GM21447 (cell line): ENCODE measurements around the gene SUSD3.
"Not testable (repeated sequence)": the region's sequence is repeated elsewhere in the genome, so short reads cannot be mapped to it uniquely, and the experiment has no call there.

Source experiments
- ATAC-seq: cut with Tn5 transposase; IDR thresholded peaks from one replicate; pipeline ENCODE4 v1.9.1; 2021; ENCODE audit not compliant: unreplicated experiment

The SUSD3 gene

GRCh38 chr9:93108291-93109041, 50.0 kb downstream of the SUSD3 start:
- peak; percentile 59 for ATAC-seq

- ATAC-seq = no peak
Measured at GRCh38 chr9:93110311-93110855, 51.9 kb downstream of the SUSD3 start.

- no peak for ATAC-seq
Measured at GRCh38 chr9:93111001-93111370, 52.5 kb downstream of the SUSD3 start.

GRCh38 chr9:93111371-93112115, 53.0 kb downstream of the SUSD3 start:
- ATAC-seq = no peak

- ATAC-seq = no peak
Measured at GRCh38 chr9:93112116-93112863, 53.8 kb downstream of the SUSD3 start.

- no peak for ATAC-seq
Measured at GRCh38 chr9:93112864-93113389, 54.4 kb downstream of the SUSD3 start.

- ATAC-seq = no peak
Measured at GRCh38 chr9:93114169-93114983, 55.9 kb downstream of the SUSD3 start.

- ATAC-seq = no peak
Measured at GRCh38 chr9:93114984-93115335, 56.5 kb downstream of the SUSD3 start.

GRCh38 chr9:93115486-93116071, 57.1 kb downstream of the SUSD3 start:
- no peak for ATAC-seq

GRCh38 chr9:93116072-93116961, 57.8 kb downstream of the SUSD3 start:
- ATAC-seq = no peak

- not testable (repeated sequence) for ATAC-seq
Measured at GRCh38 chr9:93117521-93117920, 59.0 kb downstream of the SUSD3 start.

- no peak for ATAC-seq
Measured at GRCh38 chr9:93117924-93118862, 59.7 kb downstream of the SUSD3 start.

- no peak for ATAC-seq
Measured at GRCh38 chr9:93118863-93119702, 60.6 kb downstream of the SUSD3 start.

- ATAC-seq = no peak
Measured at GRCh38 chr9:93119703-93119952, 61.1 kb downstream of the SUSD3 start.

- ATAC-seq = peak; percentile 92
Measured at GRCh38 chr9:93119953-93120845, 61.7 kb downstream of the SUSD3 start.

GRCh38 chr9:93120846-93121315, 62.4 kb downstream of the SUSD3 start:
- ATAC-seq = no peak
